CD4-positive, alpha-beta T cell (primary cell): Measurements from ENCODE around the gene MAMDC4. TPM values are rescaled to one million over a fixed set of nuclear protein-coding genes. Genes with fewer than 3 reads are reported as not detected.
"Not testable (repeated sequence)": the region's sequence is repeated elsewhere in the genome, so short reads cannot be mapped to it uniquely, and the experiment has no call there.

Source experiments
- ATAC-seq: fragments of 200-7000 bp; cut with Tn5 transposase; one replicate; pipeline ENCODE4 v1.10.0; 2022; ENCODE audit warnings: mild to moderate bottlenecking; ENCODE audit not compliant: poor library complexity
- CTCF ChIA-PET: fragments of 350-600 bp; sonication (Branson Sonifier 250); formaldehyde crosslinking; loops from one replicate; lab custom pipeline; 2021; ENCODE audit warnings: antibody characterized with exemption, inconsistent platforms; lab: Charles Lee
- POLR2A ChIA-PET: fragments of 350-600 bp; sonication (Branson Sonifier 250); formaldehyde crosslinking; loops from one replicate; lab custom pipeline; 2021; ENCODE audit warnings: antibody characterized with exemption, inconsistent platforms; lab: Charles Lee
- DNase-seq, 14 experiments: peaks; one replicate each; pipeline ENCODE4 v3.0.0-alpha.2; 2013 to 2020; ENCODE audit warnings: mixed read lengths in 2 of 14
- H3K27ac ChIP-seq, 2 donors: one replicate each; pipeline versions ENCODE4 v1.5.1 to v1.7.0; 2013; ENCODE audit warnings: low read length in 2 of 2, low read depth in 1 of 2, mild to moderate bottlenecking in 1 of 2
- H3K27me3 ChIP-seq, 2 experiments: 1 replicate in 1 of 2; 2 replicates in 1 of 2; pipeline versions ENCODE4 v1.6.1 to v1.7.0; 2013; ENCODE audit warnings: low read length in 2 of 2, control low read depth in 1 of 2, mild to moderate bottlenecking in 1 of 2, moderate library complexity in 1 of 2; ENCODE audit not compliant: insufficient read depth in 2 of 2, control insufficient read depth in 1 of 2
- H3K36me3 ChIP-seq: one replicate; pipeline ENCODE4 v1.6.1; 2013; ENCODE audit warnings: low read length, control low read depth; ENCODE audit not compliant: insufficient read depth
- H3K4me1 ChIP-seq: one replicate; pipeline ENCODE4 v1.6.1; 2013; ENCODE audit warnings: low read length, control low read depth; ENCODE audit not compliant: insufficient read depth
- H3K4me3 ChIP-seq: one replicate; pipeline ENCODE4 v1.5.1; 2013; ENCODE audit warnings: mild to moderate bottlenecking, low read length, moderate library complexity
- H3K9me3 ChIP-seq, 2 experiments: 1 replicate in 1 of 2; 2 replicates in 1 of 2; pipeline versions ENCODE4 v1.6.1 to v1.7.0; 2013; ENCODE audit warnings: low read length in 2 of 2, mild to moderate bottlenecking in 2 of 2, control low read depth in 1 of 2, moderate library complexity in 1 of 2; ENCODE audit not compliant: control insufficient read depth in 1 of 2, insufficient read depth in 1 of 2
- H3K27ac Mint-ChIP-seq: one replicate; pipeline ENCODE4 v1.8.0; 2020; ENCODE audit warnings: mixed read lengths
- H3K27me3 Mint-ChIP-seq: one replicate; pipeline ENCODE4 v1.8.0; 2021; ENCODE audit warnings: mixed read lengths
- H3K36me3 Mint-ChIP-seq: one replicate; pipeline ENCODE4 v1.8.0; 2021; ENCODE audit warnings: low read depth, mixed read lengths
- H3K4me1 Mint-ChIP-seq: one replicate; pipeline ENCODE4 v1.8.0; 2021; ENCODE audit warnings: low read depth, mixed read lengths
- H3K4me3 Mint-ChIP-seq: one replicate; pipeline ENCODE4 v1.8.0; 2020; ENCODE audit warnings: mild to moderate bottlenecking, mixed read lengths
- H3K9me3 Mint-ChIP-seq: one replicate; pipeline ENCODE4 v1.8.0; 2020; ENCODE audit warnings: mixed read lengths
- intact Hi-C, 2 experiments: fragments of 100-400 bp; cut with DNase I in 1 of 2; cut with micrococcal nuclease in 1 of 2; formaldehyde crosslinking; loops; one replicate each; pipeline versions ENCODE4 v1.15.1 to v1.9.0; 2023 to 2025; cut with DNase I, micrococcal nuclease
- total RNA-seq, 174 experiments: library from RNA in 2 of 174; stranded (reverse) in 2 of 174; gene quantifications; one replicate each; pipeline ENCODE4 v1.2.3 and lab custom pipeline; 2021 to 2026
- TF ChIP-seq, protein P1 (sequence below): fragments of 200-600 bp; IDR thresholded peaks from one replicate; pipeline ENCODE4 v1.8.0; 2022; ENCODE audit warnings: antibody characterized with exemption, mild to moderate bottlenecking

The MAMDC4 gene
- total RNA-seq, 2 experiments from 2014 or later: 2.2 to 3.4 TPM

DNA sequence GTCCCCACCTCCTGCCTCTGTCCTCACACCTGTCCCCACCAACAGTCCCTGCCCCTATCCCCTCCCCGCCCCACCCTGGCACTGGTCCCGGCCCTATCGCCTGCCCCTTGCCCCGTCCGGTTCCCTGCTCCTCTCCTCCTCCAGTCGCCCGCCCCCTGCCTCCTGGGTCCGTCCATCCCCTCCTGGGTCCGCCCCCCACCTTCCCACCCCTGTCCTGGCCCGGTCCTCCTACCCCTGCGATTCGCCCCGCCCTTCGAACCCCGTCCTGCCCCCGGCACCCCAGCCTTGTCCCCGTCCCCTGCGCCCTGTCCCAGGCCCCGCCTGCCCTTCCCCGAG, 13.6 kb downstream of the MAMDC4 start:
- ChIA-PET CTCF (no interaction called here), POLR2A (interaction anchor here (0.6 to 1.5 kb wide), 5 partner anchors 16 to 370 kb away, joined by 3 to 11 read pairs (median 4); partner anchors contain the start of gene TRAF2)
- TF ChIP-seq, protein P1, sequence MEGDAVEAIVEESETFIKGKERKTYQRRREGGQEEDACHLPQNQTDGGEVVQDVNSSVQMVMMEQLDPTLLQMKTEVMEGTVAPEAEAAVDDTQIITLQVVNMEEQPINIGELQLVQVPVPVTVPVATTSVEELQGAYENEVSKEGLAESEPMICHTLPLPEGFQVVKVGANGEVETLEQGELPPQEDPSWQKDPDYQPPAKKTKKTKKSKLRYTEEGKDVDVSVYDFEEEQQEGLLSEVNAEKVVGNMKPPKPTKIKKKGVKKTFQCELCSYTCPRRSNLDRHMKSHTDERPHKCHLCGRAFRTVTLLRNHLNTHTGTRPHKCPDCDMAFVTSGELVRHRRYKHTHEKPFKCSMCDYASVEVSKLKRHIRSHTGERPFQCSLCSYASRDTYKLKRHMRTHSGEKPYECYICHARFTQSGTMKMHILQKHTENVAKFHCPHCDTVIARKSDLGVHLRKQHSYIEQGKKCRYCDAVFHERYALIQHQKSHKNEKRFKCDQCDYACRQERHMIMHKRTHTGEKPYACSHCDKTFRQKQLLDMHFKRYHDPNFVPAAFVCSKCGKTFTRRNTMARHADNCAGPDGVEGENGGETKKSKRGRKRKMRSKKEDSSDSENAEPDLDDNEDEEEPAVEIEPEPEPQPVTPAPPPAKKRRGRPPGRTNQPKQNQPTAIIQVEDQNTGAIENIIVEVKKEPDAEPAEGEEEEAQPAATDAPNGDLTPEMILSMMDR: no peak
- peak overlapping the region; percentile 92 for H3K4me3 Mint-ChIP-seq
- peaks cover 23% of the 10 kb centered on the region for H3K4me1 ChIP-seq
- intact Hi-C loops: loop anchor here (1.0 to 5.0 kb wide), 5 partner anchors 16 to 77 kb away; partner anchors contain the start of genes TRAF2 (in 2 of the 2), FBXW5 (in 1 of the 2) and PHPT1 (in 1 of the 2)
- peak overlapping the region; percentile 66 for H3K27ac Mint-ChIP-seq
- peaks cover 22% of the 10 kb centered on the region for H3K36me3 Mint-ChIP-seq
- H3K27ac ChIP-seq: peak overlapping the region; percentile 29 to 83
- no peaks in the 10 kb centered on the region for H3K9me3 Mint-ChIP-seq
- no peaks in the 10 kb centered on the region for H3K27me3 Mint-ChIP-seq
- H3K4me3 ChIP-seq: peak overlapping the region; percentile 57
- DNase-seq: peak in 1 of 14 experiments; percentile 1
- peaks cover 31% of the 10 kb centered on the region for H3K36me3 ChIP-seq
- peak; percentile 7 for ATAC-seq
- H3K27me3 ChIP-seq: no peaks in the 10 kb centered on the region
- peaks cover 15% of the 10 kb centered on the region for H3K4me1 Mint-ChIP-seq
- H3K9me3 ChIP-seq: no peaks in the 10 kb centered on the region

DNA sequence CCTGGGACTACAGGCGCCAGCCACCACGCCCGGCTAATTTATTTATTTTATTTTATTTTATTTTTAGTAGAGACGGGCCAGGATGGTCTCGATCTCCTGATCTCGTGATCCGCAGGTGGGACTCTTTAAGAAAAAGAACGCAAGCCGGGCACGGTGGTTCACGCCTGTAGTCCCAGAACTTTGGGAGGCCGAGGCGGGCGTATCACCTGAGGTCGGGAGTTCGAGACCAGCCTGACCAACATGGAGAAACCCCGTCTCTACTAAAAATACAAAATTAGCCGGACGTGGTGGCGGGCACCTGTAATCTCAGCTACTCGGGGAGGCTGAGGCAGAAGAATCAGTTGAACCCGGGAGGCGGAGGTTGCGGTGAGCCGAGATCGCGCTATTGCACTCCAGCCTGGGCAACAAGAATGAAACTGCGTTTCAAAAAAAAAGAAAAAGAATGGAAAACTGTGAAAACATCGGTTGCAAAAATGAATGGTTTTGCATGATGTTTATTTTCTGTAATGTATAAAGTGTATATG, 14.8 kb downstream of the MAMDC4 start:
- Mint-ChIP-seq H3K4me3 (peak overlapping the region; percentile 70), H3K4me1 (peaks cover 15% of the 10 kb centered on the region), H3K36me3 (peaks cover 22% of the 10 kb centered on the region), H3K27ac (peak overlapping the region; percentile 66)
- POLR2A ChIA-PET: interaction anchor here (0.7 to 1.5 kb wide), 2 partner anchors 35 to 68 kb away, joined by 3 to 4 read pairs; no protein-coding TSS in a partner anchor
- intact Hi-C loops: loop anchor here (1.0 to 5.0 kb wide), 5 partner anchors 18 to 75 kb away; partner anchors contain the start of genes TRAF2 (in 2 of the 2), FBXW5 (in 1 of the 2) and PHPT1 (in 1 of the 2)
- H3K27me3 Mint-ChIP-seq, DNase-seq, H3K27me3 ChIP-seq, ATAC-seq, H3K9me3 ChIP-seq, H3K9me3 Mint-ChIP-seq, CTCF ChIA-PET: not testable (repeated sequence)
- H3K36me3 ChIP-seq: peaks cover 22% of the 10 kb centered on the region
- H3K27ac ChIP-seq: peak overlapping the region in 1 of 2 donors; percentile 53
- H3K4me1 ChIP-seq: peaks cover 23% of the 10 kb centered on the region
- H3K4me3 ChIP-seq: peak overlapping the region; percentile 59

DNA sequence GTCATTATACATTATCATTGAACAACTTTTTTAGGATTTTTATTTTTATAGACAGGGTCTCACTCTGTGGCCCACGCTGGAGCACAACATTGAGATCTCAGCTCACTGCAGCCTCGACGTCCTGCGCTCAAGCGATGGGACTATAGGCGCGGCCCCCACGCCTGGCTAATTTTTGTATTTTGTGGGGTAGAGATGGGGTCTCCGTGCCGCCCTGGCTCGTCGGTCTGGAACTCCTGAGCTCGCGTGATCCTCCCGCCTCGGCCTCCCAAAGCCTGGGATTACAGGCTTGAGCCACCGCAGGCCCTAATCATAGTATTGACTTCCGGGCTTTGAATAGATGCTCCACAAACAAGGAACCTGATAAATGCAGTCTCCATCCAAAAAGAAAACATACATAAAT, 15.3 kb downstream of the MAMDC4 start:
- intact Hi-C loops: loop anchor here (2.0 to 5.0 kb wide), 2 partner anchors 19 to 75 kb away; partner anchors contain the start of genes FBXW5 (in 1 of the 2) and TRAF2 (in 1 of the 2)
- H3K4me3 Mint-ChIP-seq: peak overlapping the region; percentile 70
- no peaks in the 10 kb centered on the region for H3K9me3 Mint-ChIP-seq
- ChIA-PET POLR2A (interaction anchor here (0.7 kb wide), 1 partner anchor 69 kb away, joined by 3 read pairs; no protein-coding TSS in a partner anchor), CTCF (no interaction called here)
- Histone ChIP-seq H3K27ac (no peak overlapping the region), H3K4me1 (peaks cover 23% of the 10 kb centered on the region), H3K27me3 (no peaks in the 10 kb centered on the region), H3K4me3 (no peak overlapping the region), H3K36me3 (peaks cover 17% of the 10 kb centered on the region), H3K9me3 (peaks cover 0 to 5% of the 10 kb centered on the region in 2 experiments)
- peak overlapping the region; percentile 55 for H3K27ac Mint-ChIP-seq
- peaks cover 15% of the 10 kb centered on the region for H3K4me1 Mint-ChIP-seq
- TF ChIP-seq, protein P1: no peak
- DNase-seq (peak in 1 of 14 experiments; percentile 11), ATAC-seq (no peak)
- no peaks in the 10 kb centered on the region for H3K27me3 Mint-ChIP-seq
- peaks cover 19% of the 10 kb centered on the region for H3K36me3 Mint-ChIP-seq
